IPS DF 6.9 (cell line): ENCODE data around the gene NUMB.
"Not testable (repeated sequence)": the region's sequence is repeated elsewhere in the genome, so short reads cannot be mapped to it uniquely, and the experiment has no call there.

ENCODE experiments used
- DNase-seq: peaks from one replicate; pipeline ENCODE4 v3.0.0-alpha.2; 2013; ENCODE audit warnings: low read depth, low spot score
- H3K27ac ChIP-seq: one replicate; pipeline ENCODE4 v1.5.1; 2013; ENCODE audit warnings: low read length, control low read depth
- H3K27me3 ChIP-seq: 2 replicates; pipeline ENCODE4 v1.6.1; 2013; ENCODE audit warnings: mild to moderate bottlenecking, low read length; ENCODE audit not compliant: control insufficient read depth, insufficient read depth
- H3K36me3 ChIP-seq: 2 replicates; pipeline ENCODE4 v1.6.1; 2013; ENCODE audit warnings: low read length; ENCODE audit not compliant: control insufficient read depth, insufficient read depth
- H3K4me1 ChIP-seq: 2 replicates; pipeline ENCODE4 v1.6.1; 2013; ENCODE audit warnings: low read length; ENCODE audit not compliant: control insufficient read depth, insufficient read depth
- H3K4me3 ChIP-seq: 2 replicates; pipeline ENCODE4 v1.5.1; 2013; ENCODE audit warnings: mild to moderate bottlenecking, low read length
- H3K9me3 ChIP-seq: 2 replicates; pipeline ENCODE4 v1.6.1; 2013; ENCODE audit warnings: low read length, inconsistent platforms; ENCODE audit not compliant: control insufficient read depth, insufficient read depth
- WGBS: extraction: QIAGEN DNeasy Blood & Tissue Kit; methylation state at CpG from one replicate; pipeline ENCODE4 v1.1.7; 2013; ENCODE audit warnings: mixed read lengths, missing lambda C conversion rate; ENCODE audit not compliant: insufficient read length, insufficient coverage; 5-methylcytosine and 5-hydroxymethylcytosine counted together

NUMB gene

DNA sequence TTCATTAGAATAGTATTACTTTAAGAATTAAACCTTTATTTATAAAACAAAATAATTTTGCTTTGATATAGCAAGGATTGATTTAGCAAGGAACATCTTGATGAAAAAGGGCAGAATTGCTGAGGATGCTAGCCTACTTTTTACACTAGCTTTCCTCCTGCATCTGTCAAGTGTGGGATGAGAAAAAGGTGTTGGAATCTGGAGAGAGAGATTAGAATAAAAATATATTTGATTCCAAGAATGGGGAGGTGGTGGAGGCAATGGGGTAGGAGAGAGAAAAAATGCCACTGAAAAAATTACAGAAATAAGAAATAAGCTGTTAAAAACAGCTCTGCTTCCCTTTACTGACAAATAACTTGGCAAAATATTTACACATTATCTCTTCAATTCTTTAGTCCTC lies 98.9 kb downstream of the NUMB start:
- H3K9me3 ChIP-seq = no peaks in the 10 kb centered on the region
- no peak overlapping the region for H3K4me3 ChIP-seq
- no peak for DNase-seq
- H3K27me3 ChIP-seq = no peaks in the 10 kb centered on the region
- no peaks in the 10 kb centered on the region for H3K4me1 ChIP-seq
- H3K27ac ChIP-seq = no peak overlapping the region
- H3K36me3 ChIP-seq = no peaks in the 10 kb centered on the region

DNA sequence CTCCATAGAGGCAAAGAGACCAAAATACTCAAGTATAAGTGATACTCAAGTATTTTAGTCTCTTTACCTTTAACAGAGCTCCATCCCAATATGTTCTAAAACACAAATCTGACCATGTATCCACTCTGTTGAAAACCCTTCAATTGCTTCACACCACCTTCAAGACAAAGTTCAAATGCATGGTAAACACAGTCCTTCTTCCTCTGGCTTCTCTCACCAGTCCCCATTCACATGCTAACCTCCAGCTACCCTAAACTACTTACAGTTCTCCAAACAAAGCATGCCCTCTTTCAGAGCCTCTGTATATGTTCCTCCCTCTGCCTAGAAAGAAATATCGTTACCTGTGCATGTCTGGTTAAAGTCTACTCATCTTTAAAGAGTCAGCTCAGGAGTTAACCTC lies 100.2 kb downstream of the NUMB start:
- H3K36me3 ChIP-seq = no peaks in the 10 kb centered on the region
- WGBS = no CpG with 5 or more reads among the region's 1 CpG
- DNase-seq = no peak

DNA sequence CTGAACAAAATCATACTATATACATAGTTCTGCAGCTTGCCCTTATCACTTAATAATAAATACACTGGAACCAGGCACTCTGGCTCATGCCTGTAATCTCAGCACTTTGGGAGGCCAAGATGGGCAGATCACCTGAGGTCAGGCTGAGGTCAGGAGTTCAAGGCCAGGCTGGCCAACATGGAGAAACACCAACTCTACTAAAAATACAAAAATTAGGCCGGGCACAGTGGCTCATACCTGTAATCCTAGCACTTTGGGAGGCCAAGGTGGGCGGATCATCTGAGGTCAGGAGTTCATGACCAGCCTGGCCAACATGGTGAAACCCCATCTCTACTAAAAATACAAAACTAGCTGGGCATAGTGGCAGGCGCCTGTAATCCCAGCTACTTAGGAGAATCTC lies 109.3 kb downstream of the NUMB start:
- not testable (repeated sequence) for DNase-seq, H3K27ac ChIP-seq, H3K36me3 ChIP-seq, H3K4me1 ChIP-seq, H3K27me3 ChIP-seq, H3K9me3 ChIP-seq, H3K4me3 ChIP-seq
- no CpG with 5 or more reads among the region's 3 CpGs for WGBS

More for the DNA sequence above, 100.2 kb downstream of the NUMB start:
- Histone ChIP-seq H3K27ac (no peak overlapping the region), H3K4me1 (no peaks in the 10 kb centered on the region), H3K4me3 (no peak overlapping the region), H3K9me3 (no peaks in the 10 kb centered on the region), H3K27me3 (no peaks in the 10 kb centered on the region)

DNA sequence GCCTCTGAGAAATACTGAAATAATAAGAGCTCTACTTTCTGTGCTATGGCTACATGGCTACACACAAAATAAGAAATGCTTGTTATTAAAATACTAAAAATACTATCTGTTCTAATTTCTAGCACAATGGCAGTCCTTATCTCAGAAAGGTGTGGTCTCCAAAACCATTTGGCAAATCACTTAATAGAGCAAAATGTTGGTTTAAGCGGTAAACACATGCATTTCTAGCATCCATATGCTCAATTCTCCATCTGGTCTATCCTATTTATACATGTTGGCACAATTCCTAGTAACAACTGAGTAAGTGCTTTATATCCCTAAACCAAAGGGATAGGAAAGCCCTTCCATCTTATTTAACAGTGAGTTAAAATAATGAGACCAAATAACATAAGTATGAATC lies 114.0 kb downstream of the NUMB start:
- DNase-seq = no peak
- no peaks in the 10 kb centered on the region for H3K27me3 ChIP-seq
- no peaks in the 10 kb centered on the region for H3K36me3 ChIP-seq
- peaks cover 4% of the 10 kb centered on the region; the same call in 1 of the 2 replicates for H3K4me1 ChIP-seq
- no peak overlapping the region for H3K27ac ChIP-seq
- no peaks in the 10 kb centered on the region for H3K9me3 ChIP-seq
- no peak overlapping the region for H3K4me3 ChIP-seq
- no CpG with 5 or more reads among the region's 1 CpG for WGBS

DNA sequence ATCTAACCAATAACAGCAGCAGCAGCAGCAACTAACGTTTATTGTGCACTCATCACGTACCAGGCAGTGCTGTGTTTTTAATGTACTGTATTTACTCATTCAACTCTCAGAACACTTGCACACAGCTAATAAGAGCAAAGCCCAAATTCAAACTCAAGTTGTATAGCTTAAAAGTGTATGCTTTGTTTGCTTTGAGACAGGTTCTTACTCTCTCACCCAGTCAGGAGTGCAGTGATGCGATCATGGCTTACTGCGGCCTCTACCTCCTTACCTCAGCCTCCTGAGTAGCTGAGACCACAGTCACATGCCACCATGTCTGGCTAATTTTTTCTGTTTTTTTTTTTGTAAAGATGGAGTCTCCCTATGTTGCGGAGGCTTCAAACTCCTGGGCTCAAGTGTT lies 115.7 kb downstream of the NUMB start:
- Histone ChIP-seq H3K27ac (no peak overlapping the region), H3K4me1 (peaks cover 4% of the 10 kb centered on the region; the same call in 1 of the 2 replicates), H3K36me3 (no peaks in the 10 kb centered on the region), H3K9me3 (no peaks in the 10 kb centered on the region), H3K27me3 (no peaks in the 10 kb centered on the region), H3K4me3 (no peak overlapping the region)
- WGBS = no CpG with 5 or more reads among the region's 5 CpGs
- DNase-seq = no peak

DNA sequence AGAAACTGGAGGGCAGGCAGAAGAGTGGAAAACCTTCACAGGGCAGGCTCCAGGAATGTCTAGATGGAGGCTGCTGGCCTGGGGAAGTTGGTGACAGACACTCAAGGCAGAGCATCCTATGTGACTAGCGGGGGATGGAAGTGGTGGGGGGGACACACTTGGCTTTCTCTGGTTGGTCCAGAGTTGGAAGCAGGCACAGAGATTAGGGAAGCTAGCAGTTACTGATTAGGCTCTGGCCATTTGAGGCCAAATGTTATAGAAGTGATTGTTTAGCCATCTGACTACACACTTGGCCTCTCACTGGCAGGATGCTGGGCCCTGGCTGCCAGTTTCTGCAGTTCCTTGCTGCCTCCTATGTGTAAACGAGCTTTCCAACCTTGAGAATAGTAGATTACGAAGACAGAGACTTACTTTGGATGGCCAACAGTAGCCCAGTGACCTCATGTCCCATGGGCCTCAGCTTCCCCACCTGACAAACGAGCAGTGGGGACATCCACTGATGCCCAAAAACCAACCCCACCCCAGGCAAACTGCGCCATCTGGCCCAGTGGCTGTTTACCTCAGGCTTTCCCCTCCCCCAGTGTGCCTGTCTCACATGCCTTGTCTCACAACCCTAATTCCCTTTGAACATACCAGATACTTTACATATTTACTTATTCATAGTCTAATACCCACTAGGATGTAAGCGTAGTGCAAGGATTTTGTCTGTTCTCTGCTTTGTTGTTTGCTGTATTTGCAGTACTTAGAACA lies 118.3 kb downstream of the NUMB start:
- no peak overlapping the region for H3K27ac ChIP-seq

DNA sequence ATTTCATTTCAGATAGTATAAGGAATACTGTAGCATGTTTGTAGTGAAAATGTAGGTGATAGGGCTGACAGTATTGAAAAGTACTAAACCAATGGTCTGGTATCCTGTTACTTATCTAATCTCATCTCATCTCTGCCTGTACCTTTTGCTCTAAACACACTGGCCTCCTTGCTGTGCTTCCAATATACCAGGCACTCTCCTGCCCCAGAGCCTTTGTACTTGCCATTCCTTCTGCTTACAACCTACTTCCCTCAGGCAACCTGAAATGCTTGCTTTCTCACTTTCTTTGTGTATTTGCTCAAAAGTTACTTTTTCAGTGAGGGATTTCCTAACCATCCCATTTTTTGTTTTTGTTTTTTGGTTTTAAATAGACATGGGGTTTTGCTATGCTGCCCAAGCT lies 119.1 kb downstream of the NUMB start:
- Histone ChIP-seq H3K36me3 (no peaks in the 10 kb centered on the region), H3K9me3 (no peaks in the 10 kb centered on the region), H3K27ac (no peak overlapping the region), H3K4me3 (no peak overlapping the region), H3K27me3 (no peaks in the 10 kb centered on the region), H3K4me1 (peaks cover 4% of the 10 kb centered on the region; the same call in 1 of the 2 replicates)
- no peak for DNase-seq

More for the DNA sequence above, 118.3 kb downstream of the NUMB start:
- Histone ChIP-seq H3K4me1 (peaks cover 4% of the 10 kb centered on the region; the same call in 1 of the 2 replicates), H3K36me3 (no peaks in the 10 kb centered on the region), H3K27me3 (no peaks in the 10 kb centered on the region), H3K4me3 (no peak overlapping the region; the same call in 1 of the 2 replicates), H3K9me3 (no peaks in the 10 kb centered on the region)
- no CpG with 5 or more reads among the region's 6 CpGs for WGBS
- no peak for DNase-seq

DNA sequence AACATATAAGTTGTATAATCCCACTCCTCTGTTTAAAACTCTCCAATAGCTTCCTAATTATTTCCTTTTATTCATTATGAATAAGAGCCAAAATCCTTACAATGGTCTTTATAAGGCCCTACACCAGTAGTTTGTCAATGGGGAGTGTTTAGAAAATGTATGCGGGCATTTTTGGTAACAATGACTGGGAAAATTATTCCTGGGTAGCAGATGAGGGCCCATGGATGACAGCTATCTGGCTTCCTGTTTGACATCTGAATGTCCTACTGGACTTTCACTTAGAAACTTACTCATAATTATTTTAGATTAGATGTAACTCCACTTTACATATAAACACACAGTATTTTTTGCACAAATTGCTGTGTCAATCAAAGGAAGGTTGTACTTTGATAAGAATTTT lies 119.8 kb downstream of the NUMB start:
- no peak for DNase-seq
- Histone ChIP-seq H3K36me3 (no peaks in the 10 kb centered on the region), H3K27ac (no peak overlapping the region), H3K27me3 (no peaks in the 10 kb centered on the region), H3K9me3 (no peaks in the 10 kb centered on the region), H3K4me3 (no peak overlapping the region), H3K4me1 (peaks cover 4% of the 10 kb centered on the region; the same call in 1 of the 2 replicates)
- no CpG with 5 or more reads among the region's 1 CpG for WGBS

DNA sequence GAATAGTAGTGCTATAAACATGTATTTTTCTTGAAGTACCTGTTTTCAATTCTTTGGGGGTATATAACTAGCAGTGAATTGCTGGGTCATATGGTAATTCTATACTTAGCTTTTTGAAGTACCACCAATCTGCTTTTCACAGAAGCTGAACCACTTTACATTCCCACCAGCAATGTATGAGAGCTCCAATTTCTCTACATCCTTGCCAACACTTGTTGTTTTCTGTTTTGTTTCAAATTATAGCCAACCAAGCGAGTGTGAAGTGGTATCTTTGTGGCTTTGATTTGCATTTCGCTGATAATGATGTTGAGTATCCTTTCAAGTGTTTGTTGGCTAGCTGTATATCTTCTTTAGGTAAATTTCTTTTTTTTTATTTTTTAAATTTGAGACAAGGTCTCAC lies 125.3 kb downstream of the NUMB start:
- Histone ChIP-seq H3K4me1 (no peaks in the 10 kb centered on the region), H3K4me3 (no peak overlapping the region)

DNA sequence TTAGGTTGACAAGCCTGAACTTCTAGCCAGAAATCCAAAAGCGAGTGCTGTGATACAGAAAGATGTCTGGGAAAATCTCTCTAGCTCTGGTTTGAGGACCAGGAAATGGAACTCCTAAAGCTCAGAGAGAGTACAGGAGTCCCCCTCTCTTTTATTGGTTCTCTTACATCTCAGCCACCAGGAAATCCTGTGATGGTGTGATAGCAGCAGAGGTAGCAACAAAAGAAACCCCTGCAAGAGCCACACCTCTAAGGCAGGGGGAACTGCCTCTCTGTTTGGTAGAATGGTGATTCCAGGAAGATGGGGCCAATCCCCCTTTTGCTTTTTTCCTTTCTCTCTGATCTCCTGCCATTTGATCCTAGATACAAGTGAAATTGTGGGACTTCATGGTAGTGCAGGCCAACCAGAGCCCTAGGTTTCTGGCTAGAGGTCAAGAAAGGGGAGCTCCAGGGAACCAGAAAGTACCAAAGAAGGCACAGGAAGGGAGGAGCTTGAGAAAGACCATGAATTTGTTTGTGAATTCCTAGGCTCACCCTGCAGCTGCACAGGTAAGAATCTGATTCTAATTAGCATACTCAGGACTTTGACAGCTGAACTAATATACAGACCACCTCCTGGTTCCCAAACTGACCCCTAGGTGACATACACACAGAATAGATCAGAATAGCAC lies 132.6 kb downstream of the NUMB start:
- no peaks in the 10 kb centered on the region for H3K36me3 ChIP-seq
- peaks cover 2% of the 10 kb centered on the region; the same call in 1 of the 2 replicates for H3K4me1 ChIP-seq
- no peaks in the 10 kb centered on the region for H3K9me3 ChIP-seq
- no peak overlapping the region for H3K4me3 ChIP-seq
- WGBS = no CpG with 5 or more reads among the region's 1 CpG
- H3K27ac ChIP-seq = no peak overlapping the region
- no peak for DNase-seq
- no peaks in the 10 kb centered on the region for H3K27me3 ChIP-seq

More for the DNA sequence above, 125.3 kb downstream of the NUMB start:
- DNase-seq = no peak
- Histone ChIP-seq H3K27ac (no peak overlapping the region), H3K36me3 (no peaks in the 10 kb centered on the region), H3K27me3 (no peaks in the 10 kb centered on the region), H3K9me3 (no peaks in the 10 kb centered on the region)
- WGBS = no CpG with 5 or more reads among the region's 2 CpGs

DNA sequence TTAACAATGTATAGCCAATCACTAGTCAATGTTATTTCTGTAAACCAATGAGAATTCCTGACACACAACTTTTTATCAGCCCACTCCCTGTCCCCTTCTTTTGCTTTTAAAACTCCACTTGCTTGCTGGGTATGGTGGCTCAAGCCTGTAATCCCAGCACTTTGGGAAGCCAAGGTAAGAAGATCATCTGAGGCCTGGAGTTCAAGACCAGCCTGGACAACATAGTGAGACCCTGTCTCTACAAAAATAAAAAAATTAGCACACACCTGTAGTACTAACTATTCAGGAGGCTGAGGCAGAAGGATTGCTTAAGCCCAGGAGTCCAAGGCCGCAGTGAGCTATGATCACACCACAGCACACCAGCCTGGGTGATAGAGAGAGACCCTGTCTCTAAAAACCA lies 133.3 kb downstream of the NUMB start:
- H3K36me3 ChIP-seq = no peaks in the 10 kb centered on the region
- no peaks in the 10 kb centered on the region for H3K9me3 ChIP-seq
- no peak overlapping the region for H3K27ac ChIP-seq
- H3K4me3 ChIP-seq = no peak overlapping the region
- no peaks in the 10 kb centered on the region for H3K27me3 ChIP-seq
- no peak for DNase-seq
- WGBS = no CpG with 5 or more reads among the region's 1 CpG
- H3K4me1 ChIP-seq = peaks cover 2% of the 10 kb centered on the region; the same call in 1 of the 2 replicates
